ENCODE results near the gene TMED1.

TMED1 gene

GRCh38 chr19:10808937-10809649 is 26.9 kb downstream of the TMED1 start:
- no peak for DNase-seq

GRCh38 chr19:10805758-10806247 is 30.2 kb downstream of the TMED1 start:
- DNase-seq: no peak

GRCh38 chr19:10805065-10805757 is 30.8 kb downstream of the TMED1 start:
- DNase-seq: no peak

DNA sequence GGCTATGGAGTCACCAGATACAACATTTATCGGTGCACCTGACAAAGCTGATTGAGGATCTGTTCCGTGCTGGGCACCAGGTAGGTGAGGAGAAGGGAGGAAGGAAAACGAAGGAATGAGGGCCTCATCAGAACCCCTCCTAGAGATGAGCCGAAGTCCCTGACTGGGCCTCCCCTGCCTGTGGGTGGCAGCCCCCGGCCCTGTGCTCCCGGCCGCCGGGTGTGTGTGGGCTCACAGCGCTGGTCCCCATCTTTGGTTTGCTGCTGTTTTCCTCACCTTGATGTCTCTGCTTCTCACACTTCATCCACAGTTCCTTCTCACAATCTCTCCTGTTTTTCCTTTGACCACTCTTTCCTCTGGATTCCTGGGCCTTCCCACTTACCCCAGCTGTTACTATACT is 32.8 kb downstream of the TMED1 start:
- no peak for DNase-seq

GRCh38 chr19:10802479-10802878 is 33.5 kb downstream of the TMED1 start:
- DNase-seq: no peak

DNA sequence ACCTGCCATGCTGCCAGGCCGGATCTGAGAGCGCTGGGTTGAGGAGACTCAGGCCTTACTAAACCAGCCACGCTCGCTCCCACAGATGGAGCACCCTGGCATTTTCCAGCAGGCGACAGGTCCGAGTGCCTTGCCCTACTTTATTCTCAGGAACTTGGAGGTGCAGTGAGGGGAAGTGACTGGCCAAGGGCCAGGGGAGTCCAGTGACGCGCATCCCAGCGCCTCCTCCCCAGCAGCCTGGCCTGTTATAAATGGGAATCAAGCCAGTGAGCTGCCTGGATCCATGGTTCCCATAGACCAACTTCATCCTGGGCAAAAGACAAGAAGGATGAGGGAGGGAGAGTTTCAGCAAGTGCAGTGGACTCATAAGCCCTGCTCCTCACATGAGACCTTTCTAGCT is 35.5 kb downstream of the TMED1 start:
- DNase-seq: no peak

GRCh38 chr19:10797541-10798256 is 38.3 kb downstream of the TMED1 start:
- DNase-seq: no peak

- DNase-seq: no peak
These were observed 38.9 kb downstream of the TMED1 start for GRCh38 chr19:10797078-10797477.

- no peak for DNase-seq
These were observed 39.4 kb downstream of the TMED1 start for GRCh38 chr19:10796653-10797052.

GRCh38 chr19:10789866-10790265 is 46.1 kb downstream of the TMED1 start:
- no peak for DNase-seq

- no peak for DNase-seq
These were observed 47.9 kb downstream of the TMED1 start for GRCh38 chr19:10788146-10788545.

DNA sequence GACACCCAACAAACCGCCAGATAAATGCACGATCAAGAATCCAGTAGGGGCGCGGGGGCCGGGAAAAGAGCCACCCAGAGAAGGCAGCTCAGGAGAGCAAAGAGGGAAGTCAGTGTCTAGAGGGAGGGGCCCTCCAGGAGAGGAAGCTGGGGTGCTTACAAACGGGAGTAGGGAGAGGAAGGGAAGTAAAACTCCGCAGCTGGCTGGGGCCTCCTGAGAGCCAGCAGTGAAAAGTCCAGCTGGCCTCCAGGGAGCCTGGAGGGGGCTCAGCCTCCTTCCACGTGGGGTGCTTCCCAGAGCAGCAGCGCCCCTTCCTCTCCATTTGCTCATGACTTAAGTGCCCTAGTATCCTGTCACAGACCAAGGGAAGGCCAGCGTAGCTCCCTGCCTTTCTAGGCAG is 51.8 kb downstream of the TMED1 start:
- DNase-seq: no peak

DNA sequence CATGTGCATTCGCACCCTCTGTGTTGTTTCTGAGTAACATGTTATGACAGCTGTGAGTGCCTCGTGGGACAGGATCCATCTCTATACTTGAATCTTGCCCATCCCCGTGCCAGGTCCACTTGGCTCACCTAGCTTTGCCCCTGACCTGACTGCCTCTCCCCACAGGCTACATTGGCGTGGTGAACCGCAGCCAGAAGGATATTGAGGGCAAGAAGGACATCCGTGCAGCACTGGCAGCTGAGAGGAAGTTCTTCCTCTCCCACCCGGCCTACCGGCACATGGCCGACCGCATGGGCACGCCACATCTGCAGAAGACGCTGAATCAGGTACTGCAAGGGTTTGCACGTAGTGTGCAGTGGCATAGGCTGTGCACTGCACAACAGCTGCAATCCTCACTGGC is 53.2 kb downstream of the TMED1 start:
- DNase-seq: no peak
